Stimulated activated naive CD8-positive, alpha-beta T cell treated with anti-CD3 and anti-CD28 coated beads, Interleukin-15, amount 100 ng/mL, for 72 hours (primary cell): ENCODE data around the gene VWC2.

Experiments
- ATAC-seq: fragments of 150-1000 bp; cut with Tn5 transposase; 2 replicates; pipeline ENCODE4 v1.10.0; 2021; ENCODE audit warnings: mild to moderate bottlenecking, moderate library complexity
- DNase-seq, 2 donors: peaks; one replicate each; pipeline ENCODE4 v3.0.0; 2021 to 2022
- H3K27ac Mint-ChIP-seq, 2 donors: one replicate each; pipeline ENCODE4 v1.8.0; 2022; ENCODE audit warnings: mild to moderate bottlenecking in 2 of 2, mixed read lengths in 2 of 2, moderate library complexity in 2 of 2
- H3K27me3 Mint-ChIP-seq: one replicate; pipeline ENCODE4 v1.8.0; 2022; ENCODE audit warnings: mixed read lengths
- H3K4me1 Mint-ChIP-seq: one replicate; pipeline ENCODE4 v1.8.0; 2022; ENCODE audit warnings: mild to moderate bottlenecking, mixed read lengths
- H3K4me3 Mint-ChIP-seq, 2 donors: one replicate each; pipeline ENCODE4 v1.8.0; 2022; ENCODE audit warnings: mild to moderate bottlenecking in 2 of 2, mixed read lengths in 2 of 2, moderate library complexity in 1 of 2
- H3K9me3 Mint-ChIP-seq, 2 donors: one replicate each; pipeline ENCODE4 v1.8.0; 2022; ENCODE audit warnings: mixed read lengths in 2 of 2

Gene VWC2

DNA sequence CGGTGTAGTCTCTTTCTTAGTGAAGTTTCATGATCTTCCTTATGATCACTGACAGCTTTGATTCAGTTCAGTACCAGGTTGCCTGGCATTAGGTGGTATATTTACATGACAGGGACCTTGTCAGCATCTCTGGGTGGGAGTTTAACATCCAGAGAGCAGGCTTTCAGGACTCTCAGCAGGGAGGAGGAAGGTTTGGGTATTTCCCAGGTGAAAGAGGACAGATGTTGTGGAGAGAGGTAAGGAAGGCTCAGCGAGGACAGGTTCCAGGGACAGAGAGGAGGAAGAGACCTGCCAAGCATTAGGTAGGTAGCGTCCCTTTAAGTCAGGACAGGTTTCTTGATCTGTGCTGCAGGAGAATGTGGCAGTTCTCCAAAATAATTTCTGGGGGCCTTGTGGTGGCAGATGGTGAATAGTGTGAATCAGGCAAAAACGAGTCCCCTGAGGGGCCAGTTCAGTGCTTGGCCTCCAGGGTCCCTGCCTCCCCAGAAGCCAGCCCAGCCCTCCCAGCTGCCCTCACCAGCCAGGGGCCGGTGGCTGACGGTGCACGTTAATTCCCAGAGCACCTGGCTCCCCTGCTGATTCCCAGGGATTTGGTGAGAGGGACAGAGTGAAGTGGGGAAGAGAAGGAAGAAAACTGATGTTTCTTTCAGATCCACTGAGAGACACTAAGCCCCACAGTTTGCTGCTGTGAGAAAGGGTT, 82.0 kb downstream of the VWC2 start:
- Mint-ChIP-seq H3K4me1 (no peaks in the 10 kb centered on the region), H3K9me3 (no peaks in the 10 kb centered on the region), H3K27ac (no peak overlapping the region), H3K27me3 (no peaks in the 10 kb centered on the region), H3K4me3 (no peak overlapping the region)
- DNase-seq (no peak), ATAC-seq (no peak)

DNA sequence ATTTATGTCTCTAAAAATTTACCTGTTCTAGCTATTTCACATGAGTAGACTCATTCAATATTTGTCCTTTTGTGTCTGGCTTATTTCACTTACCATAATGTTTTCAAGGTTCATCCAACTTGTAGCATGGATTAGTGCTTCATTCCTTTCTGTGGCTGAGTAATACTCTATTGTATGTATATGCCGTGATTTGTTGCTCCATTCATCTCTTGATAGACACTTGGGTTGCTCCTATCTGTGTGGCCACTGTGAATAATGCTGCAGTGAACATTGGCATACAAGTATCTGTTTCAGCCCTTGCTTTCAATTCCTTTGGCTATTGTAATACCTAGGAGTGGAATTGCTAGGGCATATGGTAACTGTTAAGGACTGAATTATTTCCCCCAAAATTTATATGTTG, 86.9 kb downstream of the VWC2 start:
- Mint-ChIP-seq H3K27me3 (no peaks in the 10 kb centered on the region), H3K27ac (no peak overlapping the region), H3K9me3 (no peaks in the 10 kb centered on the region), H3K4me3 (no peak overlapping the region), H3K4me1 (no peaks in the 10 kb centered on the region)
- ATAC-seq (no peak), DNase-seq (no peak)

DNA sequence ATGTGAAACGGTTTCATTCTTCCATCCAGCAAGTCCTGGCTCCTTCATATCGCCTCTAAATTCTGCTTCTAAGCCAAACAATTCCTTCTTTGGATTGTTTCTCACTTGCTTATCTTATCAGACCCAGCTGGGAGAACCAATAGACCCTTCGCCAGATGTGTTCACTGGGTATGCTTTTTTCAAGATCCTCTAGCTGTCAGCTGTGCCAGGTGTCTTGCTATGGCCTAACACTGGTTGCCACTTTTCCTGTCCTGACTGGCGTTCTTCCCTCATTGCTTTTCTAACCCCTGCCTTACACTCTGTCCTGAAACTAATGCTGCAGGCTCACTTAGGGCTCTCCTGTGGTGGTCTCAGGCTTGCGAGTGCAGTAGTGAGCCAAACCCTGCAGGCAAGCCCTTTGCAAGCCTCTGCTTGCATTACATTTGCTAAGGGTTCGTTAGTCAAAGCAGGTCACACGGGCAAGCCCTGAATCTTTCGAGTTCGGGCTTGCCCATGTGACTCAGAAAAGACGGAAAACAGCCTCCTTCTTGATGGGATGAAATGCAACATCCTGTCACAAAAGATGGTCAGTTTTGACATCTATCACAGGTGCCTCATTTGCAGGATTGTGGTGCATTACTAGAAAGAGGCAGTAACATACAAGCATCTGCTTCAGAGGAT, 92.8 kb downstream of the VWC2 start:
- DNase-seq (no peak), ATAC-seq (no peak)
- H3K27ac Mint-ChIP-seq = peak overlapping the region in 1 of 2 donors; percentile 50
- H3K9me3 Mint-ChIP-seq = no peaks in the 10 kb centered on the region
- H3K4me1 Mint-ChIP-seq = no peaks in the 10 kb centered on the region
- no peak overlapping the region for H3K4me3 Mint-ChIP-seq
- H3K27me3 Mint-ChIP-seq = no peaks in the 10 kb centered on the region

DNA sequence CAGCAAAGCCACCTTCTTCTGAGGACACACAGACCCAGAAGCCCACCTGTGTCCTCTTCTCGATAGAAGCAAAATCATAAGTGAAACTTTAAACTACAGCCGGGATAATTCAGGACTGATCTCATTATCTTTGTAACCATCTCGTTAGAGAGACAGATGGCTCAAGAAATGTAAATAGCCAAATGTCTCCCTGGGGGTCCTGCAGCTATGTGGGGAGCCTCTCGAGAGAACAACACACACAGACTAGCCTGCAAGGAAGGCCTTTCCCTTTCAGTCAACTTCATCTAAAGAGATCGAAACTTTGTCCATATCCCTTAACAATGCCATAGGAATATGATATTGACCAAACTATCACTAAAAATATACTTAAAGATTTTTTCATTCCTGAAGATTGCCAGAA, 93.5 kb downstream of the VWC2 start:
- Mint-ChIP-seq H3K4me3 (no peak overlapping the region), H3K9me3 (no peaks in the 10 kb centered on the region), H3K4me1 (no peaks in the 10 kb centered on the region), H3K27ac (no peak overlapping the region), H3K27me3 (no peaks in the 10 kb centered on the region)
- no peak for ATAC-seq
- DNase-seq = no peak

DNA sequence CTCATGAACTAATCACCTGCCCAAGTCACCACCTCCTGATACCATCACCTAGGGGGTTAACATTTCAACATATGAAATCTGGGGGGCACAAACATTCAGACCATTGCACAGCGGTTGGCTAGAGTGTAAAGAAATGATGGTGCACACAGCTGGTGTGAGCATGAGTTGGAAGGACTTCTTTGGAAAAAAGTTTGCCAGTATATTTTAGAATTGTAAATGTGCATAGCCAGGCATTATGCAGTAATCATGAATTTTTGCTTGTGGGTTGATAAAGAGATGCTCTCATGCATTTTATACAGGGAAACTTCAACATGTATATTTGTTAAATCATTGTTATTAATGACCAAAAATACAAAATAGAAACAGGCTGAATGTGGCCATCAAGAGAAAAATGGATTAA, 100.0 kb downstream of the VWC2 start:
- H3K4me1 Mint-ChIP-seq = no peaks in the 10 kb centered on the region
- no peak for DNase-seq
- H3K27ac Mint-ChIP-seq = no peak overlapping the region
- no peaks in the 10 kb centered on the region for H3K9me3 Mint-ChIP-seq
- no peak overlapping the region for H3K4me3 Mint-ChIP-seq
- H3K27me3 Mint-ChIP-seq = no peaks in the 10 kb centered on the region
- ATAC-seq = no peak

DNA sequence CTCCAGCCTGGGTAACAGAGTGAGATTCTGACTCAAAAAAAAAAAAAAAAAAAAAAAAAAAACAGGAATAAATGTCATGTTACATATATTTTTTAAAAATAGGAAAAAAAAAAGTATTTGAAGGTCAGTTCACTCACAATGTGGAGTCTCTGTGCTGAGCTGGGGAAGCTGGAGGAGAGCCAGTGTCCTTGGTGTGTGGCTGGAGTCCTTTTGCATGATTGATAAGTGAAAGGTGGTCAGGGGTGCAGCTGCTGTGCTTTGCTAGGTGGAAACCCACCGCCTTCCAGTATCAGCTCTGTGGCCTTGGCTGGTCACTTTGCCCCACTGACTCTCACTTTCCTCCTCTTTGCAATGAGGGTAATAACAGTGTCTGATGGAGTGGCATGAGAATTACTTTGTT, 101.9 kb downstream of the VWC2 start:
- Mint-ChIP-seq H3K9me3 (no peaks in the 10 kb centered on the region), H3K27ac (no peak overlapping the region), H3K4me3 (no peak overlapping the region), H3K27me3 (no peaks in the 10 kb centered on the region), H3K4me1 (no peaks in the 10 kb centered on the region)
- ATAC-seq (no peak), DNase-seq (no peak)

DNA sequence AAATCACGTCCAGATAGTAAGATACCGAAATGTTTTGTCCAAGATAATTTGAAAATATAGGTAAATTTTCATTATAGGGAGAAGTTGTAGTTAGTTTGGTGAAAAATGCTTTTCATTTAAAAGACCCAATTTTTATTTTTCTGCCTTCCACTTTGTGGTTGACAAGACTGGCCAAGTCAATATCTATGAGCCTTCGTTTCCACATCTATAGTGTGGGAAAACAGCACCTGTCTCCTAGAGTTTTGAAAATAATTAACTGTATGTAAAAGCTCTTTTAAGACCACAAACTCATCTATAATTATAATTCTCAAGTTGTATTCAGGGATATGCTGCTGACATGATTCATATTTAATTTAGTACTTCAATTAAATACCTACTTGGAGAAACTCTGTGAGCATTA, 102.8 kb downstream of the VWC2 start:
- H3K4me1 Mint-ChIP-seq = no peaks in the 10 kb centered on the region
- no peaks in the 10 kb centered on the region for H3K27me3 Mint-ChIP-seq
- H3K27ac Mint-ChIP-seq = no peak overlapping the region
- DNase-seq (no peak), ATAC-seq (no peak)
- no peak overlapping the region for H3K4me3 Mint-ChIP-seq
- no peaks in the 10 kb centered on the region for H3K9me3 Mint-ChIP-seq

DNA sequence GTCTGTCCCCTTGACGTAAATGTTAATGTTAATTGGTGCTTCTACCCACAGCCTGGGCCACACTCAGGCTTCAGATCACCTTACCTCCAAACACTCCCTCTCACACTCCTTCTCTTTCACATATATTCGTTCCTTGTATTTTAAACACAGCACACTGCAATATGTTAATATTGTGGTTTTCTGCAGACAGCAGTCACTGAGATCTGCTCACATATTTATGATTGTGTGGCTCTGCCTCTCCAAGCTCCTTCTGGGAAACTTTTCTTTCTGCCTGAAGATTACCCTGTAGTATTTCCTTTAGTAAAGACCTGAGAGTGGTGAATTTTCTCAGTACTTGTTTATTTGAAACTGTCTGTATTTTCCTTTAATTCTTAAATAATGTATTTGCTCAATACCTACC, 104.7 kb downstream of the VWC2 start:
- Mint-ChIP-seq H3K4me3 (no peak overlapping the region), H3K4me1 (no peaks in the 10 kb centered on the region), H3K27me3 (peaks cover 6% of the 10 kb centered on the region), H3K9me3 (no peaks in the 10 kb centered on the region), H3K27ac (no peak overlapping the region)
- ATAC-seq = no peak
- no peak for DNase-seq

DNA sequence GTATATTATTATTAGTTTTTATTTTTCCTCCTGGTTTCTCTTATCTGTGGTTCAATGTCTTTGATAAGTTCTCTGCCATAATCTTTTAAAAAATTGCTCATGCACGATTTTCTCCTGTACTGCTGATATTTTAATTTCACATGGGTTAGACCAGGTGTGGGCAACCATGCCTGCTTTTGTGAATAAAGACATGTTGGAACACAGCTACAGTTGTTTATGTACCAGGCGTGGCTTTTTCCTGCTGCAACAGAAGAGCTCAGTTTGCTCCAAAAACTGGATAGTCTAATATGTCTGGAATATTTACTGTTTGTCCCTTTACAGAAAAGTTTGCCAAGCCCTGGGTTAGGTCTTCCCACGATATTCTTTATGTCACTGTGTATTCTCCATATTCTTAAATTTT, 105.2 kb downstream of the VWC2 start:
- no peak for ATAC-seq
- no peaks in the 10 kb centered on the region for H3K9me3 Mint-ChIP-seq
- H3K27me3 Mint-ChIP-seq = peaks cover 8% of the 10 kb centered on the region
- no peak overlapping the region for H3K4me3 Mint-ChIP-seq
- no peak overlapping the region for H3K27ac Mint-ChIP-seq
- H3K4me1 Mint-ChIP-seq = no peaks in the 10 kb centered on the region
- no peak for DNase-seq

DNA sequence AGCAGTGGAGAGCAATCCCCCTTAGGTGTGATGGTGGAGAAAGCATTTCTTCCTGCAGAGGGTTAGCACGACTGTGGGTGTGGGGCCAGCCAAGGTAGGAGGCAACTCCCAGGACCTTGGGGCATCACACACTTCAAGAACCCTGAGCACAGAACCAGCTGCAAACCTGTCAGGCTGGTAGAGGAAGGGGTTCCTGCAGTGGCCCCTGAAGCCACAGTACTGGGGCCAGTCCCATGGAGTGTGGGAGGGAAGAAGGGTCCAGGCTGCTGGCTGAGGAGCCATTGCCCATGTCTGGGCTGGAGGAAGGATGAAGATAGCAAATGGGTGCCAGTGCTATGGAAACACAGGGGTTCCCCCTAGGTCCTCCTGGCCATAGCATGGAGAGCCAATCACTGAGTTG, 110.5 kb downstream of the VWC2 start:
- ATAC-seq (no peak), DNase-seq (no peak)
- Mint-ChIP-seq H3K9me3 (no peaks in the 10 kb centered on the region), H3K27me3 (peaks cover 16% of the 10 kb centered on the region), H3K4me1 (no peaks in the 10 kb centered on the region), H3K4me3 (no peak overlapping the region), H3K27ac (no peak overlapping the region)

DNA sequence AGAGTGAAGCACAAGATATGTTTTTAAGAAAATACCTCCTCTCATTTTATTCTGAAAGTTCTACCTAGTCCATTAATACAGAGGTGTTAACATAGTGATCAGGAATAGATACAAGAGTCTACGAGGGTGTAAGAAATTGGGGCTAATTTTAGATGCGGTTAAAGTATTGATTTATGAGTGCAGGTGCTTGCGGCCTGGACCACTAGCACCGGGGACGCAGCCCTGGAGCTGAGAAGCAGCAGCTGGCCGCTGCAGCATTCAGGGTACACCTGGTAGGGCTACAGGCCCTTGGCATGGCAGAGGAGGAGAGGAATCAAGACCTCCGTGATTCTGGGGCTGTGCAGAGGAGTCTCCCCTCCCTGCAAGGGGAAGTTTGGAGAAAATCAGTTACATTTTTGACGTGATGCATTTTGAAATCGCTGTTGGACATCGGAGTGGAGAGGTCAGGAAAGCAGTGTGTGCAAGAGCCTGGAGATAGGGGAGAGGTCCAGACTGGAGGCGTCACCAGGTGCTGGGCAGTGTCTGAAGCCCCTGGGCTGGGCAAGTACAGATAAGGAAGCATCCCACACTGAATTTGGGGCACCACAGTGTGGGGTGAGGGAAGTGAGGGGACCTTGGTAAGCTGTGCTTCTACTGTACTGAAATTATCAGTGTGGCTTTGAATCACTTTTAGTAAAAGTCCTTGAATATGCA, 112.3 kb downstream of the VWC2 start:
- peak; percentile 50 for ATAC-seq
- no peak overlapping the region for H3K4me3 Mint-ChIP-seq
- H3K27ac Mint-ChIP-seq = no peak overlapping the region
- peaks cover 16% of the 10 kb centered on the region for H3K27me3 Mint-ChIP-seq
- H3K4me1 Mint-ChIP-seq = no peaks in the 10 kb centered on the region
- DNase-seq = no peak
- H3K9me3 Mint-ChIP-seq = no peaks in the 10 kb centered on the region

DNA sequence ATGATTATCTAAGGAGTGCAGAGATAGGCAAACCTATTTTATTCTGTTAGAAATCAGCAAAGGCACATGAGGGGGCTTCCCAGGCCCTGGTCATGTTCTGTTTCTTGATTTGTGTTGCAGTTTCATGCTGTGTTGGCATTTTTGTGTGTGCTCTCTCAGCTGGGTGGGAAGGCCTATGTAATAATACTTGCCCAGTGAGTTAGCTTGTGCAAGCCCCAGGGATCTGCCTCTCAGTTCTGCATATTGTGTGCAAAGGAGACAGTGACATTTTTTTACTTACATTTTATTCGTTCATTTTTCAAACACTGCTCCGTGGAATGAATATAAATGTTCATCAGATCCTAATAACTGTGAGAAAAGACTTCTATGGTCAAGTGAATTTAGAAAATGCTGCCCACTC, 119.0 kb downstream of the VWC2 start:
- no peak for ATAC-seq

DNA sequence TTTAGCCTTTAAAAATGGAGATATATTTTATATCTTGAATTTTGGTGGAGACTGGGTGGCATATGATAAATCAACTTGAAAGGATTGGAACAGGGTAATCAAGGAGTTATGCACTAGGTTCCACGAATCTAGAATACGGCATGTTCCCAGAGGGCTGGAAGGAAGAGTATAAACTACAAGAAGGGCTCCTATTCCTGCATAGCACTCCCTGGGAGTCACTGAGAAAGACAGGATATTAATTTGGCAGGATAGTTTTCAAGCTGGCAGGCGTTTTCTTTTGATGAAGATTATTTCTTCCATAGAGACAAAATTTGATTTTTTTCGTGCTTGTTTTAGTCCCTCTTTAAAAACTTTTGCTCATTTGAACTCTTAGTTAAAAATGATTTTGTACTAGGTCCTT, 119.7 kb downstream of the VWC2 start:
- Mint-ChIP-seq H3K4me1 (no peaks in the 10 kb centered on the region), H3K9me3 (no peaks in the 10 kb centered on the region), H3K27ac (no peak overlapping the region), H3K4me3 (no peak overlapping the region), H3K27me3 (peaks cover 8% of the 10 kb centered on the region)
- no peak for ATAC-seq
- no peak for DNase-seq

More for the DNA sequence above, 119.0 kb downstream of the VWC2 start:
- Mint-ChIP-seq H3K27me3 (peaks cover 8% of the 10 kb centered on the region), H3K4me3 (no peak overlapping the region), H3K9me3 (no peaks in the 10 kb centered on the region), H3K27ac (no peak overlapping the region), H3K4me1 (no peaks in the 10 kb centered on the region)
- DNase-seq = no peak

DNA sequence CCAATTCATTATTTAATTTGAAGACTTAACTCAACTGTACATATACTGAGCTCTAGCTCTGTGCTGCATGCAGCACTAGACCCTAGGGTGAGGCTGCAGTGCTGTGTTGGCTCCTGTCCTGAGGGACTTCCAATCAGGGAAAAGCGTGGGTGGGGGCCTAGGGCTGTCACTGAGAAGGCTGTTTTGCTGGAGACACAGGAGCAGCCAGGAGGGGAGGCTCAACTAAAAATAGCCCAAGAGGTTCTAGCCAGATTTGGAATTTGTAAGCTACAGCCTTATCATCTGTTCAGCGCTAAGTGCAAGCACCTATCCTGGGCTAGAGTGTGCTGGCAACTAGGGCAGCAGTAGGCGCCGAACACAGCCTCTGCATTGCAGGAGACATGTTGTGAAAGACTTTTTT, 121.1 kb downstream of the VWC2 start:
- Mint-ChIP-seq H3K9me3 (no peaks in the 10 kb centered on the region), H3K27ac (no peak overlapping the region), H3K27me3 (peaks cover 8% of the 10 kb centered on the region), H3K4me1 (no peaks in the 10 kb centered on the region), H3K4me3 (no peak overlapping the region)
- DNase-seq (no peak), ATAC-seq (no peak)

DNA sequence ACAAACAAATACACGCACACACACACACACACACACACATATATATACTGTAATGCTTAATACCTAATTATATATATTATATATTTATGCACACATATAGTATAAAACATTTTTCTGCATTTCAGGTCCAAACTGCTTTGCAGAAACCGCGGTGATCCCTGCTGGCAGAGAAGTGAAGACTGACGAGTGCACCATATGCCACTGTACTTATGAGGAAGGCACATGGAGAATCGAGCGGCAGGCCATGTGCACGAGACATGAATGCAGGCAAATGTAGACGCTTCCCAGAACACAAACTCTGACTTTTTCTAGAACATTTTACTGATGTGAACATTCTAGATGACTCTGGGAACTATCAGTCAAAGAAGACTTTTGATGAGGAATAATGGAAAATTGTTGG, 138.5 kb downstream of the VWC2 start:
- H3K4me3 Mint-ChIP-seq = no peak overlapping the region
- no peak for ATAC-seq
- H3K27me3 Mint-ChIP-seq = no peaks in the 10 kb centered on the region
- no peak overlapping the region for H3K27ac Mint-ChIP-seq
- H3K9me3 Mint-ChIP-seq = no peaks in the 10 kb centered on the region
- H3K4me1 Mint-ChIP-seq = no peaks in the 10 kb centered on the region
- DNase-seq = no peak

DNA sequence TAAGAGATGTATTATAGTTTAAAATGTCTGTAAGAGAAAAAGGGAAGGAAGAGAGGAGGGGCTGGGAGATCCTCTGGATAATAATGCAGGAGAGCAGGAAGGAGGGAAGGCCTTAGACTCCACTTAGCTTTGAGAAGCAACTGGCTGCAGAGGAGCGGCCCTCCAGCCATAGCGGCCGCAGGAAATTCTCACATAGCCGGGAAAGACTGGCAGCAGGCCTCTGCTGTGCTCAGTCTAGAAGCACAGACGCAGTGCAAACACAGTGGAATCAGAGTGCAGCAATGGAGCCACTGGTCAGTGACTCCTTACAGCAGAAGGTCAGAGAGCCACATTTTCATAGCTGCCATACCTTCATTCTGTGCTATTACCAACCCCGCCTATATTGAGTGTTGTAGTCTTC, 153.3 kb downstream of the VWC2 start:
- H3K27ac Mint-ChIP-seq = no peak overlapping the region
- no peak for ATAC-seq
- no peaks in the 10 kb centered on the region for H3K4me1 Mint-ChIP-seq
- no peak overlapping the region for H3K4me3 Mint-ChIP-seq
- no peak for DNase-seq
- H3K27me3 Mint-ChIP-seq = no peaks in the 10 kb centered on the region
- H3K9me3 Mint-ChIP-seq = peaks cover 7 to 16% of the 10 kb centered on the region in 2 donors
